NCI-H1417 treated with DMSO at 0.1 percent for 48 hours (cell line): ENCODE data around the gene MAX.

Source experiments
- DNase-seq: peaks from one replicate; lab custom pipeline; 2025; lab: John Stamatoyannopoulos, UW

The MAX gene

DNA sequence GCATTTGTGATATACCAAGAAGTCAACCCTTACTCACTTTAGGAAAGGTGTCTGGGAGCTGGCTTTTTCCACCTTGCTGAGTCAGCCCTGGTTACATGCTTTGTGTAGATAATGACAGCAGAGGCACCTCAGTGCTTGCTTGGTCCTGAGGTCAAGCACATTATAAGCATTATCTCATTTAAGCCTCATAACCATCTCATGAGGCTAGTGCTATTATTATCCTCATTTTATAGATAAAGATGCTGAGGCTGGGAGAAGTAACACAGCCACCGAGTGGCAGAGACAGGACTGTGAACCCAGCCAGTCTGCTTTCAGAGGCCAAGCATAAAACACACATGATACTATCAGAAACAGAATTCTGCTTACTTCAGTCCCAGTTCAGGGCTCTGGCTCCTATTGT lies 29.4 kb downstream of the MAX start:
- no peak for DNase-seq

DNA sequence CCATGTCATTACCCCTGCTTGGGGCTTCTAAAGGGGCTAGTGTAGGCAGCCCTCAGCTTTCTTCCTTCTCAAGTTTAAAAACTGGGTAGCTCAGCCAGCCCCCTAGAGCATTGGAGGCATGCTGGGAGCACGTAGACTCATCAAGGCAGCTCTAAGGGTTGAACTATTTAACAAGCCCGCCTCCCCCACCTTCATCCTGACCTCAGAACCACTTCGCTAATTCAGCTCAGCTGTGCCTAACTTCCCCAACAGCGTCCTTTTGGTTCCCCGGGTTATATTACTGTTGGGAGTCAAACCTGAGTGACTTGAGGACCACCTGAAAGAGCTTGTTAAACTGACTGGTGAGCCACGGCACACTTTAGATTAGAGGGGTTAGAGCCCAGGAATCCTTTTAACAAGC lies 30.1 kb downstream of the MAX start:
- no peak for DNase-seq

DNA sequence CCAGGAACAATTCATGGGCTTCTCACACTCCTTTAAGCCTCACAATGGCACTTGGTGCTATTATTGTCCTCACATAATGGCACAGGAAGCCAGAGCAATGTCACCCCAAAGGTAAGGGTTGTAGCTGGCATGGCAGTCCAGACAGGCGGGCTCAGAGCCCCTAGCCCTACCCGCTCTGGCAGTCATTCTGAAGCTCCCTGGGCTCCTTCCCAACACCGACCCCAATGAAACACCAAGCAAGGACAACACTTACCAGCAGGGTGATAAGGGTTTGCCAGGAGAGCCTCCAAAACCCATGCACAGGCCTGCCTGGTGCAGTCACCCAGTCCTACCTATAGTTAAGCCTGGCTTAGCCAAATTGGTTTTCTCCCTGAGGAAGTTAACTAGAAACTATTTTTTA lies 30.8 kb downstream of the MAX start:
- DNase-seq, result no peak

DNA sequence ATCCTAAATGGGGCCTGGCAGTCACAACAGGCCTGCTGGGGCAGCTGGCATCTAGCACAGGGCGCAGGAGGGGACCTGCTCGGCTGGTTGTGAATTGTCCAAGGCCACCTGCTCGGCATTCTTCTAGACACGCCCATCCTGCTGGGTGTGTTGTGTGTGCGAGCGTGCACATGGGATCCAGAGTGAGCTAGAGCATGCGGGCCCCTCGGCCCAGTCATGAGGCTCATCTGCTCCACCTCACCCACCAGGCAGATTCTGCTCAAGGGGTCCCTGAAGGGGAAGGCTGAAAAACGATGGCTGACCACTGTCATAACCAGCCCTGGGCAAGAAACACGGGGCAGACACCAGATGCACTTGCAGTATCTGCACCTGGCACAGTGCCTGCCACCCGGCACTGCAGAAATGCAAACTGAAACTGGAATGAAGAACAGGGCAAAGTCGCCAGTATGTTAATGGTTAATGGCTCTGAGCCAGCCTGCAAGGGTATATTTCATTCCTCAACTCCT lies 31.8 kb downstream of the MAX start:
- peak; percentile 16 for DNase-seq

DNA sequence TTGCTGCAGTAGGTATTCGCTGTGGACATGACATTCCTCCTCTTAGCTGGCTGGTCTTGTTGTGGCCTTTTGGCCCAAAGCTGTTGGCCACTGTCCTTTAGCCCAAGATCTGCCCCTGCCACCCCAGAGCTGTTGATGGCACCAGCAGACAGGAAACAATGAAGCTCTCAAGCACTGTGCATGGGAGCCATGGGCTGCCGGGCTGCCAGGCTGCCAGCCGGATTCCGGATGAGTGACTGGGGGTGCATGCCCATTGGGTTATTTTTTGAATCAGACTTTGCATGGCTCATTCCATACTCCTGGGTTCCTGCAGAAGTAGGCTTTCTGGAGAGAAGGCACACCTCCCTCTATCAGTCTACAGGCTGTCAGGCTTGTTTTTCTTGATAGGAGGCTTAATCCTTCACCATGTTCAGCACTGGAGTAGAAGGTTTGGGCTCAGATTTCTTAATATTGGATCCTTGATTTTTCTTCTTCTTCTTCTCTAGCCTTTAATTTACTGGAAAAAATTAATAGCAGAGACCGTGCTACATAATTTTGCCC lies 32.4 kb downstream of the MAX start:
- DNase-seq, result no peak

DNA sequence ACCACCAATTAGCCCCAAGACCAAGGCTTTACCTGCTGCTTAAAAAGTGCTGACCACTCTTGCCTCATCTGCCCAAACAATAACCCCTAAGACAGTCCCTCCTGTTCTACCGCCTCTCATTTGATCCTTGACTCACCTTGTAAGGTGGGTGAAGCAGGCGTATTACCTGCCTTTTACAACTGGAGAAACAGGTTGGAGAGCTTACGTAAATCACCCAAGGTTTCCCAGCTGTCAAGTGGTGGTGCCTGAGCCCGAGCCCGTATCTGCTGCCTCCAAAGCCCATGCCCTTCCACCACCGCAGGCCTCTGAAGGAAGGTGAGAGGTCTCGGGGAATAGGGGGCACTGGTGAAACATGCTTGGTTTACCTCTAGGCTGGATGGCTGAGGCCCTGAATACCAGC lies 36.6 kb downstream of the MAX start:
- DNase-seq, result no peak

DNA sequence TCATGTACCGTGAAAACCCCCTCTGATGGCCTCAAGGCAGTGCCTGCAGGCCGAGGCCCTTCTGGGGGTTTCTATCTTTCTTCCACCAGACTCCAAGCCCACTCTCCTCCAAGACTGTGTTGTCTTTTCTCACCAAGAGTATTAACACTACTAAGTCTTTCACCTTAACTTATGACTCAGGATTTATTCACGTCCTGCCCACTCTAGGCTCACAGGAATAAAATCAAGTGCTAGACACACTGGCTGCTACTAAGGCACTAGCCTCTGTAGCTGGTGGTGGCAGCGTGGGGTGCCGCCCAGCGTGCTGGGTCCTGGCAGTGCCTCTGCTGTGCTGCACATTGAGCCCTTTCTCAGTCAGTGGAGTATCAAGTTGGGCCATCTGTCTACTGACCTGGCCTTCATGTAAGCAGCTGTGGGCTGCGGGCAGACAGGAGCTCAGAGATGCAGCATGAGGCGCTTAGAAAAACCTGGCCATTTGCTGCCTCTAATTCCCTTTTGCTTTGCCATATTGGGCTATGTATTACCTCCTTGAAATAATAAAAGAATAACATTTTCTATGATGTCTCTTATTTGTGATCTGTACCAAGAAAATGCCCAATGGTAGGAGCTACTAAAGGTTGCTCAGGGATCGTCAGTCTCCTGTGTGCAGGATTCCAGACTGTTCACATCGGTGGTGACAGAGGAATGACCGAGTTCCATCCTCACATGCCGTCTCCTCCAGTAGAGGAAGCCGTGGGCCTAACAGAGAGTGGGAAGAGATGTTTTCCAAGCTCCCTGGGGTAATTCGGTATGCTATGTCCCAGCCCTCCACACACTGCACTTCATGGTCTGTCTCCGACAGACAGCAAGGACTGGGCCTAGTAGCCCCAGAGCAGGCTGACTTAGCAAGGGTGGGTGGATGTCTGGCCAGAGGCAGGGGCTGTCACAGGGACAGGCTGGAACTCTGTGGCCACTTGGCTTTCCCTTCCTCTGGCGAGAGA lies 39.9 kb downstream of the MAX start:
- DNase-seq, result no peak

DNA sequence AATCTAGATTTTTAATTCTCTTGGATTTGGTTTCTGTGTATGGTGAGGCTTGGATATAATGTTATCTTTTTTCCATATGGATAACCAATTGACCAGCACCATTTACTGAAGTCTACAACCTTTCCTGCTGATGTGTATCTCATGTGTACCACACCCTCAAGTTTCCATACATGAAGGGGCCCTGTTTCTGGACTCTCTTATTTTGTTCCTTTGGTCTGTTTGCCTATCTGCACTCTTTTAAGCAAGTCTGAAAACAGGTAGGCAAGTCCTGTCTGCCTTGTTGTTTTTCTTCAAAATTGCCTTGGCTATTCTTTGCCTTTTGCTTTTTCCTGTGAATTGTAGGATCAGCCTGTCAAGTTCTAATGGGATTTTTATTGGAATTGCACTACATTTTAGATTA lies 44.6 kb downstream of the MAX start:
- DNase-seq, result no peak

DNA sequence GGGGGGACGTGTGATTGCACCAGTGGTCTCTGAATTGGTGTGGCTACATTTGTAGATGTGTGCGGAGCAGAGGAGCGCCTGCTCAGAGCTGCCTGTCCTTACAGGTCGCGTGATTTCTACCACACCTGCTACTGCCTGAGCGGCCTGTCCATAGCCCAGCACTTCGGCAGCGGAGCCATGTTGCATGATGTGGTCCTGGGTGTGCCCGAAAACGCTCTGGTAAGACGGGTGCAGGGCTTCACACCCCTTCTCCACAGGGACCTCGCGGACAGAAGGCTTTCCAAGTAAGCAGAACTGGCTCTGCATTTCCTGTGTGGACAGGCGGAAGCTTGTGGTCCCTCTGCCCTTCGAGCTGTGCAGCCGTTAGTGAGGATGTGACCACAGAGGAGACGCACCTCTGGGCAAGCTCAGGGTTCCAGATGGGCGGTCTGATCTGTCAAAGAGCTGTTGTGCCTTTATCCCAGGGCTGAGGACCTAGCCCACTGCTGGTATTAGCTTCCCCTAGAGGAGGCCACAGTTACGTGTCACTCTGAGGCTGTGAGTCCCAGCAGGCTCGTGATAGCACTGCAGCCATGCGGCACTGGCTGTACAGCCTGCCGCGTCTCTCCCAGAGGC lies 47.7 kb downstream of the MAX start:
- no peak for DNase-seq

DNA sequence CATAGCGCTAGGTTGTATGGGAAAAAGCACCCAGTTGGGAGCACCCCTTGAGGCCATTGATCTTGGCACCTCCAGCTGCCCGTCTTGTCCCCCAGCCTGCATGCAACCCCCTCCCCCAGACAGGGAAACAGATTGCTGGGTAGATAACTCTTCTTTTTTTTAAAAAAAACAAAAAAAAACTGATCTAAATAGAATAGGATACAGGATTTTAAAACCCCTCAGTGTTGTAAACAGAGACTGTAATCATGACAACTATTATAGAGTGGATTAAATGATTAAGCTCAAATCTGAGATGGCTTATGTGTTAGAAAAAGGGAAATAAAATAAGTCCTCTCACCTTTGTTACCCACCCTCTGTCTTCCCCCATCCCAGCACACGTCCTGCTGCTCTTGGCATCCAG lies 48.9 kb downstream of the MAX start:
- no peak for DNase-seq

DNA sequence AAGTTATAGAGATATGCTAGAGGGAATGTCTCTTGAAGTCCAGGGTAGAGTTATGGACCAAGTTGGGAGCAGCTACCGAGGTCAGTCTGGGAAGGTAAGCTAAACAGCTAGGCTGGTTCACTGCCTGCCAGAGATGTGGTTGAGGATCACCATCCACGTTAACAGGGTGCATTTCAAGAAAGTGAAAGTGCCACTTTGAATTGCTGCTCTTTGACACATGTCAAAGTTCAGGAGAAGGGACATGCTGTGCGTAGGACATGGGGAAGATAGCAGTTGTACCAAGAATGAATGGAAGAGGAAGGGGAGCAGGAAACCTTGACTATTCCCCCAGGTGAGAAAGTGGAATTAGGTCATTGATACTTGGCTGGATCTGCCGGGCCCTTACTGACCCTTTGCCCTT lies 49.5 kb downstream of the MAX start:
- DNase-seq, result no peak

DNA sequence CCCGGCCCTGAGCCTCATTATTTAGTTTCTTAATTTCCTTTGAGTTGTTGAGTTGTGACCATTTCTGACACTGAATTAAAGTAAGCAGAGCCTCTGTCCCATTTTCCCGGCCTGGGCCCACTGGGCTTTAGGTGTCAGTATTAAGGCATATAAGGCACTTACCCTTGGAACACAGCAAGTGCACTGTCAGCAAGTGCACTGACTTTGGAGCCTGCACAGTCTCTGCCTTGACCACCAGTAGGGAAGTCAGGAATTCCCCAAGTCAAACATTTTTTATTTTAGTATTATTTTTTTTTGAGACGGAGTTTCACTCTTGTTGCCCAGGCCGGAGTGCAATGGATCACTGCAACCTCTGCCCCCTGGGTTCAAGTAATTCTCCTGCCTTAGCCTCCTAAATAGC lies 56.6 kb downstream of the MAX start:
- no peak for DNase-seq

DNA sequence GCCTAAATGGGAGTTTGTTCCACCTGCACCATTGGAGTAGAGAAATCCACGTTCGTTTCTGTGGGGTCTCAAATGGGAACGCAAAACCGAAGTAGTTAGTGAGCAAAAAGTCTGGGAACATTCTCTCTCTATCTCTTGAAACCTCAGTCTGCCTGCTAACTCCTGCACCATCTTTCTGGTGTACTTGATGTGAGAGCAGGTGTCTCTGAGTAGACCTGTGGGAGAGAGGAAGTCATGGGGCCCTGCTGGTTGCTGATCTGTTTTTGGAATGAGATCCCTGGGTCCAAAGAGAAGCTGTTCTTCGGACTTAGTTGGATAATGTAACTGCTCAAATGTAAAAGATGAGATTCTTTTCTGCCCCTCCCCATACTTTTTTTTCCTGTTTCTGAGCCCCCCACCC lies 57.3 kb downstream of the MAX start:
- DNase-seq, result no peak

DNA sequence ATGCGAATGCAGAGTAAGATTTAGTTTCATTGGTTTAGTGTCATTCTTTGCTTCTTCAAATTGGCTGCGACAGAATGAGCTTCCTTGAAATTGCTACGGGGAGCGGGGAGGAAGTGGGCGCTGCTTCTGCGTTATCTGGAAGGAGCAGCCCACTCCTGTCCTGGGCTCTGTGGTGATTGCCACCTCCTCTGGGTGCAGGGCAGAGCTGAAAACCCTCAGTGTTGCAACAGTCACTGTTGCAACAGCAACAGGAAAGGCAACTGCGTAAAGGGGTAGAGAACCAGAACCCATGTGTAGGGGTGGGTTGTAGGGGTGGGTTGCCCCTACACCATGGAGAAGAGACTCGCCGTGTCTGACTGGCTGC lies 57.7 kb downstream of the MAX start:
- DNase-seq, result no peak

DNA sequence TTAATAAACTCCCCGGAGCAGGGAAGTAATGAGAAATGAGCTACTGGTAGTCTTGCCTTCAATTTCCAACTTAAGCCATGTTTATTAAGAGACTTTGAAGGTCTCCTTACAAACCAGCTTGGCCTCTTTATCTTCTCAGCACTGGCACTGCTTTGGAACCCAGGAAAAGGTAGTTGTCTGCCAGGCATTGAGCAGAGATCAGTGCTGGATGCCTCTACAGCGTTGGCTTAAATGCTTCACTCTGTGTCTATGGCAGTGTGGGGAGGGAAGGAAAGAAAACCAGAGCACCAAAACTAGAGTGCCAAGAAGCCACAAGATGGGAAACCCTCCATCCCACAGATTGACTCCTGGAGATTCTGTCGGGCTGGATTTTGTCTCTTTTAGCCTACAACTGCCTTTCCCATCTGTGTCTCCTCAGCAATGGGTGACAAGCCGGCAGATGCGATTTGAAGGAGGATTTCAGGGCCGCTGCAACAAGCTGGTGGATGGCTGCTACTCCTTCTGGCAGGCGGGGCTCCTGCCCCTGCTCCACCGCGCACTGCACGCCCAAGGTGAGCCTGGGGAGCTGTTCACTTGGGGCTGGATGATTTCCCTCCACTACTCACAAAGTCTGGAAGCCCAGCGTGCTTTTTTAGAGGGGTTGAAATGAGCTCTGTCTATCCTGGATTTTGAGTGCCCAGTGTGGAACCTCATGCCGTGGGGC lies 58.3 kb downstream of the MAX start:
- DNase-seq, result no peak

DNA sequence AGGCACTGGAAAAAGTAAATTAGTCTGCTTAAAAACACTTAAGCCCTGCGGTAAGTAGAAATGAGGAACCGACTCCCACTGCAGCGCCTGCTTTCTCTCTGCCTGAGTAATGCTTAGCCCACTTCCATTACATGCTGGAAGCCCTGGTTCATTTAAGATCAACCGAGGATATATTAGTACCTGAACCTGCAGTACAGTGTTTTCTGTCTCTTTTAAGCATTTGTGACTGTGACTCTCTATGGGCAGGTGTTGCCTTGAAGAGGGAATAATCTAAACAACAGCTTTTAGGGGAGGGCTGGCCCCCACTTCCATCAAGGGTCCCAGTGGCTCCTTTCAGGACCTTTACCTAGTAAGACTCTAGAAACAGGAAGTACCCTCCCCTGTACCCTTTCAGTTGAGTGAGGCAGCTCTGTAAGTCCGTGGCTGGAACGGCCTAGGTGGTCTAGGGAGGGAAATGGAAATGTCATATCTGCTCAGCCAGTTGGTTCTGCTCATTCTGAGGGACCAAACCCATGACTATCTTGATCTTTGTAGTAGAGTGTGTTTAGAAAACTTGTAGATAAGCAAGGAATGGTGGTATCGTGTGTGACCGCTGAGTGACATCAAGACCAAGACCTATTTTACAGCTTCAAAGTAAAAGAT lies 59.5 kb downstream of the MAX start:
- no peak for DNase-seq

DNA sequence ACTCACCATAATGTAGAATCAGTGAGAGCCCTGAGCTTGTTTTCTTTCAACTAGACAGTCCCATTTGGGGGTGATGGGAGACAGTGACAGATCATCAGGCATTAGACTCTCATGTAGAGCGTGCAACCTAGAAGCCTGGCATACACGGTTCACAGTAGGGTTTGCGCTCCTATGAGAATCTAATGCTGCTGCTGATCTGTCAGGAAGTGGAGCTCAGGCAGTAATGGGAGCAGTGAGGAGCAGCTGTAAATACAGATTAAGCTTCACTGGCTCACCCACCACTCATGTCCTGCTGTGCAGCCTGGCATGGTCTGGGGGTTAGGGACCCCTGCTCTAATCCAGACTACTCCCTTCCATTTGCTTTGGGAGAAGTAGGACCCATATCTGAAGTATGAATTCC lies 60.0 kb downstream of the MAX start:
- DNase-seq, result no peak

DNA sequence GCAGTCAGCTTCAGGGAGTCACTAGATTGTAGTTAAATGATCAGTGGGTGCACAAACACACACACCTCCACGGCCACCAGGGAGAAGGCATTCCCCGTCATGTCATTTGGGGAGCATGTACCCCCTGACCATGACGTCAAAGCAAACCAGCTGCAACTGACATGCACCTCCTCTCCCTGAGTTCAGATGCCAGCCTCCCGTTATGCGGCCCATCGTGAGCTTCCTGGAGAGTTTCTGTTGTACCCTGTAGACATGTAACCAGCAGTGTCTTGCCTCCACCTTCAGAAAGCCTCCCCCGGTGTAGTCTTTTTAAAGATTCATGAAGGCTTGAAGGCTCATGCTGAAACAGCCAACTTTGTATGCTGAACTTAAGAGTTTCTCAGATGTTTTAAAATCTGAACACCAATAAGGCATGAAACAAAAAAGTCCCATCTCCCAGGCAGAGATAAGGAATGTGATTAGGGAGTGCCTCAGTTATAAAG lies 60.8 kb downstream of the MAX start:
- no peak for DNase-seq

DNA sequence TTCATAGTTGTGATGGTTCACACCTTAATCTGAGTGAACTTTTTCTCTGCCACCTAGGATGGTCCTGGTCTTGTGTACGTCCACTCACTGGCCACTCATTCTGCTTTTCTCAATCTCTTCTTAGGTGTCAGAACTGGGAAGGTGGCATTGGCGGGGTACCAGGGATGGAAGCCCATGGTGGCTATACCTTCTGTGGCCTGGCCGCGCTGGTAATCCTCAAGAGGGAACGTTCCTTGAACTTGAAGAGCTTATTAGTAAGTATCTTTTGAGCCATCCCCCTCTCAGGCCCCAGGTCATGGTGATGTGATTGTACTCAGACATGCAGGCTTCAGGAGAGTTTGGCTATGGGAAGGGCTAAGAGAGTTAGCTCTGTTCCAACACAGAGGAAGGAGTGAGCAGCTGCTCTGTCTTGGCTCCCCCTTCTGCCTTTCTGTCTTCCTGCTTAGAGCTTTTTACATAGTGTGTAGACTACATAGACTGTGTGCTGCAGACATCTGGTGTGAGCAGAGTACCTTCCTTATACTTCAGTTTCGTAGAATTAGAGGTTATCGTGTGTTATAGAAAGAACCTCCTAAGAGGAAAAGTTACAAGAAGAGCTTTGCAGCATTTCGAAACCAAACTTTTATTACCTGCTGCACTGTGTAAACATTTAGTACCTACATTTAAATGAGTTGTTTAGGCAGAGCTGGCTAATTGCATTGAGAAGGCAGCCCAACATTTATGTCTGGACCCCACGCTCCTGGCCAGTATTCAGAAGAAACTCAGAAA lies 61.5 kb downstream of the MAX start:
- DNase-seq, result no peak

DNA sequence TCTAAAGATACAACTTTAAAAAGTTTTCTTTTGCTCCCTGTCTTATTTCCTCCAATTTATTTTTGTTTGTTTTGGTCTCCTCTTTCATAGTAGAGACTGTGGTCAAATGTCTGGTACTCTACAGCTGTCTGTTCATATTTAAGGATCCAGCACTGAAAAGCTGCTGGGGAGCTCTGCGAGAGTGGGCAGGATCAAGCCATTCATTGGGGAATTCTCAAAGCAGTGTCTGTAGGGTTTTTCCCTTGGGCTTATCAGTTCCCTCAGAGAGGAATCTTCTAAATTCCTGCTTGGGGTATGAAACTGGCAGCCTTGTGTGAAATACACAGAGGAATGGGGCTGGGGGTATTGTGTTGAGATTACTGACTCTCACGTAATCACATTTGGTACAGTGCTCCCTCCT lies 63.4 kb downstream of the MAX start:
- DNase-seq, result no peak

DNA sequence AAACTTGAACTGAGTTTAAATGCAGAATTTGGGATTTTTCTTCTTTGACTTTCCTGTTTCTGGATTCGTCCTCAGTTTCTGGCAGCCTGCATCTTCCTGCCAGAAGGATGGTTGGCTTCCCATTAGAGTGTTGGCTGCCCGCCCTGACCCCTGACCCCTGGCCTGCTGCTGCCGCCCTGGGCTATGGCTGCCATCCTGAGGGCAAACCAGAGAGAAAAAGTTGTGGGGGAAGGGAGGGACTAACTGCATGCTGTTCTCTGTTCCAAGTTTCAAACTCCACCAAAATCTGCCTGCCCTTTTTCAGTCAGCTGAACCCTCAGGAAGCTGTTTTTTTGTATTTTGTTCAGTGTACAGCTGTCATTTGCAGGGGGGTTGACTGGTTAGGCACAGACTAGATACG lies 67.3 kb downstream of the MAX start:
- no peak for DNase-seq
